ELF-1 (cell line): ENCODE data around the gene RAB8B.
A peak's percentile ranks its signal among the peaks of the same experiment; 100 is the strongest.

Source experiments
- DNase-seq: peaks from one replicate; pipeline ENCODE4 v3.0.0-alpha.2; 2016; ENCODE audit warnings: low read depth, low spot score

RAB8B gene

DNA sequence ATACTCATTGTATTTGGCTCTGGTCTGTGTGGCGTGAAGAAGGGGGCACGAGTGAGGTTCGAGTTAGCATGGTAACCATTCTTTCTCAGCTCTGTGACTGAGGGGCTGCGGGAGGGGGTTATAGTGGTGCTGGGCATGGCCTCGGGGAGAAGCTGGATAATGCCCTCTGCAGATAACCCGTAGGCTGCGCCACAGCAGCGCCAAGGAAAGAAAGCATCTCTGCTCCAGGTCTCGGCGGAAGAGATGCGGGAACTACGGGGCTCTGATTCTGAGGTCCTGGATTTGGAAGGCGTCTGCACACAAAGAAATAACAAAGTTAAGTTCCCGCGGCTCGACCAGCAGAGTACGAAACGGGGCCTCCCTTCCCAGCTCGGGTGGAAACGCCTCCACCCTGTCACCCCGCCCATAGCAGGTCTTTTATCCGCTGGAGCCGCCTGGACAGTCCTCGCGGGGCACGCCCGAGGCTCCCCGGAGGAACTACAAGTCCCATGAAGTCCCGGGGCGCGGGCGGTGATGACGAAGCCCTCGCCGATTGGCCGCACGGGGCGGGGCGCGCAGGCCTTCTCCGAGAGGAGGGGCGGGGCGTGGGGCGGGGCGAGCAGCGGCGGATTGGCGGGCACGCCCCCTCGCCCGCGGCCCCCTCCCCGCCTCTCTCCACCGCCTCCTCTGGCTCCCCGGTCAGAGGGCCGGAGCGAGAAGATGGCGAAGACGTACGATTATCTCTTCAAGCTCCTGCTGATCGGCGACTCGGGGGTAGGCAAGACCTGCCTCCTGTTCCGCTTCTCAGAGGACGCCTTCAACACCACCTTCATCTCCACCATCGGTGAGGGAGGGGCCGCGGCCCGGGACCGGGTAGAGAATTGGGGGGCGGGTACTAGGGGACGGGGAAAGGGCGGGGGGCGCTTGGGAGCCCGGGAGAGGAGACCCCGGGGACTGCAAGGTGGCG, at the start of gene RAB8B:
TSS of gene RAB8B (plus strand) at position 681 of the 946 bp plus-strand sequence. CDS start at position 700, 19 bp downstream.
- DNase-seq: peak; percentile 95

DNA sequence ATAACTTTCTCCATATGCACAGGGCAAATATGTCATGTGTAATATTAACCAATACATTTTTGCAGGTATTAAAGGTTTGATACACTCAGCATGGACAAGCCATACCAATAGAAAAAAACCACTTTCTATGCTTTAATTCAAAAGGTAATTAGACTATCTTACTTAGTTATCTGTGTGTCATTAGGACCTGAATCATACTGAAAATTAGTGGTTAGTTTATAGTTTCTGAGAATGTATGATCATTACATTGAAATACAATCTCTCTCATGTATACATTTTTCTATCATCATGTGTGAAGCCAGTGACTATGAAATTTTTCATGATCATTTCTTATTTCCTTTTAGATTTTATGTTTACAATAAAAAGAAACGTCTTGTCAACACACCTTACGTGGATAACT, 48.5 kb upstream of the RAB8B start:
- DNase-seq: no peak

DNA sequence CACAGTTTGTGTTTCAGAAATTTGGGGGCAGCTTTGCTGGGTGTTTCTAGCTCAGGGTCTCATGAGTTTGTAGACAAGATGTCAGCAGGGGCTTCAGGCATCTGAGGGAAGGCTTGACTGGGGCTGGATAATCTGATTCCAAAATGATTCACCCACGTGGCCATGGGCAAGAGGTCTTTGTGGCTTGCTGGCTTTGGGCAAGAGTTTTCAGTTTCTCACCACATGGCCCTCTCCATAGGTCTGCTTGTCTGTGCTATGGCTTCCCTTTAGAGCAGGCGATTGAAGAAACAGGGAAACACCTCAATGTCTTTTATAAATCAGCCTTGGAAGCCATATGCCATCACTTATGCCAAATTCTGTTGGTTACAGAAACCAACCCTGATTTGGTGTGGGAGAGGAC, 44.0 kb upstream of the RAB8B start:
- no peak for DNase-seq

DNA sequence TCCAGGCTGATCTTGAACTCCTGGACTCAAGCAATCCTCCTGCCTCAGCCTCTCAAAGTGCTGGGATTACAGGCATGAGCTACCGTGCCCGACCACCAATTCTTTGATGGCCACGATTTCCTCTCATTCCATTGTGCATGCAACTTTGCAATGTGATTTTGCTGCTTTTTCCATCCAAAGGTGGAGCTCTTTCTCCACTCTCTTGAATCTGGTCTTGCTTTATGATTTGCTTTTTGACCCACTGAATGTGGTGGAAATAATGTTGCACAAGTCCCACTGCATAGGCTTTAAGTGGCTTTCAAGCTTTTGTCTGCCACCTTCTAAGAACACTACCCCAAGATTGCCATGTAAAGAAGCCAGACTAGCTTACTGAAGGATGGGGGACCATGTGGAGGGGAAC, 42.7 kb upstream of the RAB8B start:
- DNase-seq: no peak

DNA sequence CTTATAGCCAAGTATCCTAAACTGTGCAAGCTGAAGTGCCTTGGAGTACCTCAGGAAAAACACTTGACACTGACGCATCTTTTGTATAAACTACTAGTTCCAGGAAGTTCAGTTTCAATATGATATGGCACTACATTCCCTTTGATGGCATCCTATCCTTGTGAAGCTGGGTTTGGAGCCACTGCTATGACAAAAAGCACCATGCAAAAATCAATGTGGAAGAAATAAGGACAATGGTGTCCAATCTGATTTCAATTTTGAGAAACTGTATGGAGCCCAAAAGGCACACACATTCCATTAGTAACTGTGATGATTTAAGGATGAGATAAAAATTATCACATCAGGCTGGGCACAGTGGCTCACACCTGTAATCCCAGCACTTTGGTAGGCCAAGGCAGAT, 37.7 kb upstream of the RAB8B start:
- no peak for DNase-seq

DNA sequence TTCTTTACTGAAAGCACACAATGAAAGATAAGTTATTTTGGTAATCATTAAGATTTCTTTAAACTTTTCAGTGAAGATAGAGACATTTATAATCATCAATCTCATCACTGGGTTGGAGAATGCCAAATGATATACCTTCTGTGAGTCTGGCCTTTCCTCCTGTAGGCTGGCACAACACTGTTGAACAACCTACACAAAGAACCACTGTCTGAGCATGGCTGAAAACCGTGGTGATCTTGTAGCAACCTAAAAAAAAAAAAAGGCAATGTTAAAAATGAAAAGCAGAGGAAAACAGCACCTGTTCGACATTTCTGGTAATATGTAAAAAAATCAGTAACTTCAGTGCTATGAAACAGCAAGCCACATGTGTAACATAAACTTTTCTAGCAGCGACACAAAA, 33.9 kb upstream of the RAB8B start:
- DNase-seq: no peak

DNA sequence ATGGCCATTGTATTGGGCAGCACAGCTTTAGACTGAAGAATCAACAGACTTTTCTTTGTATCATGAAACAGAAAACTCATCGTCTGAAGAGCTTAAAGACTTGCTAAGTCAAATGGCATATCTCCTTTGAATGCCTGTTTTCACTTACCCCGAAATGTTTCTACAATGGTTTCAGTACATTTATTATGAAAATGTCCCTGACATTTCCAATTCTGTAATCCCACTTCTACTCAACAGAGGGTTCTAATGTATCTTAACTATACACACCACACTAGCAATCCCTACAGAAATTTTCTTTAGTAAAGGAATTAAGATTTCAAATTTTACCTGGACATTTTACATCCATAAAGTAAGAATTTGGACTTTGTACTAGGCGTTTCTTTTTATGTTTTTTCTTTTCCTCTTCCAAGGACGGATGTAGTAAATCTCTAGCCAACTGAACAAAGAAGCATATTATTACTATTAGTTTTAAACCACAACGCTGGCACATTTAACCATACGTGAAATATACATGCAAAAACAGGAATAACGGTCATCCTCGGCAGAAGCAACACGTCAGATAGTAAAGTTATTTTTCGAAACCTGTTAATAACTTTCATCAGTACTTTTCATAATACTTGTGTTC, 33.2 kb upstream of the RAB8B start:
- no peak for DNase-seq

DNA sequence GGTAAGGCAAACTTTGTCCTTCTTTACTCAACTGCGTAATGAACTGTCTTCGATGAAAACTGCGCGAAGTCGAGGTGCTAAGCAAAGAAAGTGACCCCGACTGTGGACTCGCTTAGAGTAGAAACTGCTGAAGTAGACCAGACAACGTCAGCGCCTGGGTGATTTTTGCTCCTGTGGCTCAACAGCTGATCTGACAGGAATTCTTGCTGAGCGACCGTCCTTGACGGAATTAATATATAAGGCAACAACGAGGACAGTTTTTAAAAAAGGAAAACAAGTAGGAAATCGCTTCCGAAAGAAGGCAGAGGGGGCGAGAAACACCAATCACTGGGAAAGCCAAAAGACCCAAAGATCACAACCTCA, 32.7 kb upstream of the RAB8B start:
- no peak for DNase-seq

DNA sequence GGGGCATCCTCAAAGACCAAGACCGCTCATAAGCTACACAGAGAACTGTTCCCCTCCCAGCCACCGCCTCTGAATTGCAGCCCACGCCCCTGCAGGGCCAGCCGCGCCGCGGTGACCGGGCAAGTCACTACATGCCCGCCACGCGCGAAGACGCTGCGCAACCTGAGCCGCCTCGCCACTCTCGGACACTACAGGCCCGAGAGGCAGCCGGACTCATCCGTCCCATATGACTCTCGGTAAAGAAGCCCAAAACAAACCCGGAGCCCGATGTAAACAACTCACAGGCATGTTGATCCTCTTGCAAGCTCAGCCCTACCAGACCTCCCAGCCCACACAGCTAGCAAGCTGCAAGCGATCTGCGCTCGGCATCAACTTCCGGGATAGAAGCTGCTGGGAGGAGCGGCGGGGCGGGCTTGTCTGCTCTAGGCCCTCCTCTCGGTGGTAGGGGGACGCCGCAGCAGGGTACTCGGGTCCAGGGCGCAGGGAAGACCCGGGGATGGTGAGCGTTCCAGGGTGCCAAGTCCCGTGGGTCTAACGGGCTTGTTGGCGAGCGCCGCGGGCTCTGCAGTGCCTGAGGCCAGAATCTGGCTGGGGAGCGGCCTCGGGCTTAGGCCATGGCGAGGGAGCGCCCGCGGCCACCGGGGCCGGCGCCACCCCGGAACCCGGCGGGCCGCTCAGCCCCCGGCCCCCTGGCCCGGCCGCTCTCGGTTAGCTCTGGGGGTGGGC, 32.1 kb upstream of the RAB8B start, which contains the start of gene RPS27L:
TSS of gene RPS27L (minus strand) at position 360 of the 726 bp plus-strand sequence. CDS start at position 288, 72 bp downstream.
- peak; percentile 97 for DNase-seq

DNA sequence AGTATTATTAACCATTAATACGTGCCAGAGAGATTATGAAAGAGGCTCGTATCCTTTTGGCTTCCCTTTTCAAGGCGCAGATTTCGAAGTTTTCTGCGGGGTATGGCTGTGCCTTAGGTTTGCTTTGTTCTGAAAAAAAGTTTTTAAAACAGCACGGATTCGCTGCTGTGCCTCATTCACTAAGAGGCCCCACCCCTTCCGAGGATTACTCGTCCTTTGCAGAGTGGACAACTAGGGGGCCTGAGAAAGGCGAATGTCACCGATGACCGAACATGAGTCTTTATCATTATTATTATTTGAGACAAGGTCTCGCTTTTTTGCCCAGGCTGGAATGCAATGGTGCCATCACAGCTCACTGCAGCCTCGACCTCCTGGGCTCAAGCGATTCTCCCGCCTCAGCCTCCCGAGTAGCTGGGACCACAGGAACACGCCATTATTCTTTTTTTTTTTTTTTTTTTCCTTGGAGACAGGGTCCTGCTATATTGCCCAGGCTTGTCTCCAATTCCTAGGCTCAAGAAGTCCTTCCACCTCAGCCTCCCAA, 31.4 kb upstream of the RAB8B start:
- DNase-seq: peak; percentile 68

DNA sequence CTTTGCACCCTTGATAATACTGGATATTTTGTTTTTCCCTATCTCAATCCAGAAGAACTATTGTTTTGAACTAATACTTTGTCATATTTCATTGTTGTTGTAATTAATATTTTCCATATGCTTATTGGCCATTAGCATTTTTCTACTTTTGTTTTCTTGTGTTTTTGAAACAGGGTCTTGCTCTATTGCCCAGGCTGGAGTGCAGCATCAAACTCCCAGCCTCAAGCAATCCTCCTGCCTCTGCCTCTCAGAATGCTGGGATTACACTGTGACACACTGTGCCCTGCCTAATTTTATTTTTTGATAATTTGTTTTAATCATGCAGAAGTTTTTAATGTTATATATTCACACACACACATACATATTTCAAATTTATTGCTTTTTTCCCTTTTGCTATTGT, 28.8 kb upstream of the RAB8B start:
- no peak for DNase-seq

DNA sequence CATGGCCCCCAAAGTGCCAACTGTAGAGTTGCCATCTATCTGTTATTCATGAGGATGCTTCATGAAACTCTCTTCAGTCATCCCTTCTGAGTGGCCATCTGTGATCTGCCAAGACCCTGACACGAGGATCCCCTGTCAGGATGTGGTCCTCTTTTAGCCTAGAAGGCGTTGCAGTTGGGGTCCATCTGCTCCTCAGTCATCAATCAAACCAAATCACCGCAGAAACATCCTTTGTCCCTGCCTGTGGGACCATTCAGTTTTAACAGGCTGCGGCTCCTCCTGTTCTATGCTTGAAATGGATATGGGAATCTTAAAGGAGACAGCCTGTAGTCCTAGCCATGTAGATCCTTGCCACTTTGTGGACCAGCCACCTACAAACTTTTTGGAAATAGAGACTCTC, 26.2 kb upstream of the RAB8B start:
- DNase-seq: no peak

DNA sequence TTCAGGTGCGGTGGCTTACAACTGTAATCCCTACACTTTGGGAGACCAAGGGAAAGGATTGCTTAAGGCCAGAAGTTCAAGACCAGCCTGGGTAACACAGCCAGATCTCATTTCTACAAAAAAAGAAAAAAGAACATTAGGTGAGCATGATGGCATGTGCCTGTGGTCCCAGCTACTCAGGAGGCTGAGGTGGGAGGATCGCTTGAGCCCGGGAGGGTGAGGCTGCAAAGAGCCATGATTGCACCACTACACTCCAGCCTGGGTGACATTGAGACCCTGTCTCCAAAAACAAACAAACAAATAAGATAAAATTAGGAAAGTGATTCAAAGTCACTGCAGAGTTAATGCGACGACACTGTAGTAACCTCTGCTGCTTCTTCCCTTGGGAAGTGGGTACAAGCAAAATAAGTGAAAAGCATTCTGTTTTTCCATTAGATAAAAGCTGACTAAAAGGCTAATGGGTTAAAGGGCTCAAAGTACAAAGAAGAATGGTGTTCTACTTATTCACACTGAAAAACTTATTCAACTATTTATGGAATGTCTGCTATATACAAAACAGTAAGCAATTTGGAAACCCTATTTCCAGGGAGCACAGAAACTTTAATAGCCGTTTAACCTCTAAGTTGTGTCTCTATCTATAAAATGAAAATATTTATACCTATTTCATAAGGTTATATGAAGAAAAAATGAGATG, 24.1 kb upstream of the RAB8B start:
- no peak for DNase-seq

DNA sequence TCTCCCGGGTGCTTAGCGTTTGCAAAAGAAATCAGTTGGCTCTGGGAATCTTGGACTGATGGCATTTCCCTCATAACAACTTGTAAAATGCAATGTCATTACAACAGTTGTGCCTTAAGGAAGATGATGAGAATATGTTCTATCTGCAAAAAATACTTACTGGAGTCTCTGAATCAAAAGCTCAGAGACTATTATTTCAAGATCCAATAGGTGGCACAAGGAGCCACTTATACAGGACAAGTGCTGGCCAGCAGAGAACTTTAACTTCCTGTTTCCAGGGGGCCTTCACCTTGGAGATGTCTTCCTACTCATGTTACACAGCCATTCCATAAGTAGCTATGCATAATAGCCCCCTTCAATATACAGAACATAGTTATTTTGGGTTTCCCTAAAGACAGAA, 23.2 kb upstream of the RAB8B start:
- no peak for DNase-seq

DNA sequence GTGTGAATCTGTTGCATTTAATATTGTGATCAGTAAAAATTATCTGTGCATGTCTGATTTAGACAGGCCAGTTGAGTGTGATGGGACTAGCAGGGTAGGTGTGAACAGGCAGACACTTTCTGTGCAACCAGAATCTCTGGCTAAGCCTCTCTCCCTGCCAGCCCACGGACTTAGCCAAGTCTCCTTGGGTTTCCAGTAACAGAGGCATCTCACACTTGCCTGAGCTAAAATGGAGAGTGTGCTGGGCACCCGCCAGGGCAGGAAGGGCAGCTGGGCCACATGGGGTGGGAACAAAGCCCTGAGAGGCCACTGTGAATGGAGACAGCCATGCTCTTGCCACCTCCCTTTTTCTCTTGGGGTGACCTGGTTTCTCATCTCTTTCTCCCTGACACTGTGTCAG, 19.6 kb upstream of the RAB8B start:
- no peak for DNase-seq

DNA sequence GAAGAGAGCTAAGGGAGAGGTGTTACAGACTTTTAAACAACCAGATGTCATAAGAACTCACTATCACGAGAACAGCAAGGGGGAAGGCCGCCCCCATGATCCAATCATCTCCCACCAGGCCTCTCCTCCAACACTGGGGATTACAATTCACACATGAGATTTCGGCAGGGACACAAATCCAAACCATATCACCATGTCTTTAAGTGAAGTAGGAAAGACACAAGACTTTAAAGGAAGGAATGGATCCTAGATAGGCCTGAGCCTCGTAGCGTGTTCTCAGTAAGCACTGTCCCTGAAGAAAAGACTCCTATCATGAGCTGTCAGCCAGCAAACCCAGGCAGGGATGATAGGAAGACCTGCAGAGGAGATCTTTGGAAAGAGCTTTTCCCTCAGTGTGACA, 17.0 kb upstream of the RAB8B start:
- DNase-seq: no peak

DNA sequence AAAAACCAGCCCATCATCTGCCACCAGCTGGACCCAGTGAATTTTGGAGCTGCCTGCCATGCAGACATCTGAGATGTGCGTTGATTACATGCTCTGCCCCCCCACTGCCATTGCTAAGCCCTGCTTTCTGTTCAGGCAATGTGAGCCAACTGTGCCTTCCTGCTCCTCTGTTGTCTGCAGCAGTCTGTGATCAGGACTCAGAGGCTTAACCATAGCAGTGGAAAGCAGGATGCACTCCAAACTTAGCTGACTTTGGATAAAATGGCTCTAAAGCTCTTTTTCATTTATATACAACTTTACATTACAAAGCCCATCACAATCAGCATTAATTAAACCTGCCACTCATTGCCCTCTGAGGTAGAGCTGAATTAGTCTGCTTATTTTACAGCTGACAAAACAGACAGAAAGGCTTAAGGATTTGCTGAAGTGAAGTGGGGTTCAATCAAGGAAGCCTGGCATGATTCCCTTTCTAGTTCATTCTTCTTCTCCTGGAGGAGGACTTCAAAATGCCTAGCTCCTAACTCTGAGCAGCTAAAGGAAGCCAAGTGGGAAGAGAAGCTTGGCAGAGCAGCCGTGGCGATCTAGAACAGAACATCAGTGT, 16.5 kb upstream of the RAB8B start:
- DNase-seq: no peak

DNA sequence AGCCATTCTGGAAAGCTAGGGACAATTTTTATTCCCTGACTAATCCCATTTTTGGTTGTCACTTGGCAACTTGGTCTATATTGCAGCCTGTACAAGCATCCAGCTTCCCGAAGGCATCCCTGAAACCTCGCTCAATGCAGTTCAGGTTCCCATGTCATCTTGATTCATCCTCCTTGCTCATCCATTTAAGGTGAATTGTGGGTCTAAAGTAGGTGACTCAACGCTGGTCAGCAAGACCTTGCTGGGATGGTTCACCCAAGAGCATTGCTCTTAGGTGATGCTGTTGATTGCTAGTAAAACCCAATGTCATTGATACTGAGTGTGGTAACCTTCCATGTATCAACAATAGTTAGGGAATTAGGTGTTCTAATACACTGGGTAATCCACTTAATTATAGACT, 13.1 kb upstream of the RAB8B start:
- no peak for DNase-seq

DNA sequence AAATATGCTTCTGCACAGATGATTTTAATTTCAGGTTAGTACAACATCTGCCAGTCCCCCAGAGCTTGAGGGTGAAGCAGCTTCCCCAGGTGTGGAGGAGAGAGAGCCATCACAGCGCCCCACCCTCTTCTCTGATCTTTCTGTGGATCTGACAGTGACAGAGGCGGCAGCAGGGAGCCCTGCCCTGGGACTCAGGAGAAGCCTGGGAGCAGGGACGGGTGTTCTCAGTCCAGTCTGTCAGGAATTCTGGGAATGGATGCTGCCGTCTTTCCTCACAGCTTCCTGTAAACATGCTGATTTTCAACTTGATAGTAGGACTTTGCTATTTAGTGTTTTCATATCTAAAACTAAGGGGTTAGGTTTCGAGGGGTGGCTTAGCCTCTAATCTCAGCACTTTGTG, 11.4 kb upstream of the RAB8B start:
- peak; percentile 53 for DNase-seq

DNA sequence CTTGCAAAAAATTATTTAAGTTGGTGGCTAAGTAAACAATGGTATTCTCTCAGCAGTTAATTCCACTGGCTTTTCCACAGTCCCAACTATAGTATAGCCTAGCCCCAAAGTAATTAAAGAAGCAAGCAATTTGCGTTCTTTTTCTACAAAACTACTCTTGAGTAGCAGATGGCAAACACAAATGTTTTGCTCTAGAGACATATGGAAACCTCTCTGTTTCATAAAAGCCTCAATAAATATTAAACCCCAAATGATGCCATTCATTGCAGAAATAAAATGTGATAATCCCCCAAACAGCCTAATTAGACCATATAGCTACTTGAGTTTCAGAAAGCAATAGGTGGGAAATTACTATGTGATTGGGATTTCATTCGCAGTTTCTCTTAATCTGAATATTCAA, 8.7 kb upstream of the RAB8B start:
- DNase-seq: no peak

DNA sequence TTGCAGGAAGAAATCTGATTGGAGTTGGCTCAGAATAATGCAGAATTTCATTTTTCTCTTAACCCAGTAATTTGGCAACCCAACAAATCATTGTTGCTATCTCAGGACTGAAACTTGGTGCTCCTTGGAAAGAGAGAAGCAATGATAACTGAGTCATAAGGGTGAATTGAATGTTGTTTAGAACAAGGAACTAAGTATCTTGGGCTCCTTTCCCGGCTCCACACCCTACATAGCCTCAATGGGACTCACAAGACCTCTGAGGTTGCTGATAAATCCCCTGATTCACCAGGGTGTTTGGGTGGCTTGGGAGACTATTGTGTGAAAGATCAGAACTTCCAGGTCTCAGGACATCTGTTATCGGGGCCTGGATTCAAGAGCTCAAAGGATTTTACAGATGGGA, 7.8 kb upstream of the RAB8B start:
- no peak for DNase-seq
